Esophagus mucosa (tissue), 1 donor: ENCODE data around the gene MGA. TPM values are rescaled to one million over a fixed set of nuclear protein-coding genes. Genes with fewer than 3 reads are reported as not detected.

Experiments
- ATAC-seq: fragments of 200-7000 bp; cut with Tn5 transposase; one replicate; pipeline ENCODE4 v1.9.1; 2020
- total RNA-seq: library from RNA; stranded (reverse); gene quantifications from one replicate; pipeline ENCODE4 v1.2.4, GENCODE V29; 2023
- donor health status: DM: yes; HTN: yes; CAD: no.

Gene MGA
- 18.2 TPM for total RNA-seq

GRCh38 chr15:41660235-41661077, at the start of gene MGA:
Gene MGA (plus strand): TSS chr15:41660405.
- peak; percentile 97 for ATAC-seq

- no peak for ATAC-seq
Measured at GRCh38 chr15:41620536-41621199, 39.5 kb upstream of the MGA start.

GRCh38 chr15:41621200-41622193, 38.7 kb upstream of the MGA start:
- ATAC-seq: peak; percentile 87

- no peak for ATAC-seq
Measured at GRCh38 chr15:41622901-41623300, 37.3 kb upstream of the MGA start.

- ATAC-seq: no peak
Measured at GRCh38 chr15:41627203-41627602, 33.0 kb upstream of the MGA start.

GRCh38 chr15:41629463-41629862, 30.7 kb upstream of the MGA start:
- no peak for ATAC-seq

GRCh38 chr15:41629883-41630282, 30.3 kb upstream of the MGA start:
- no peak for ATAC-seq

- ATAC-seq: no peak
Measured at GRCh38 chr15:41630616-41631217, 29.5 kb upstream of the MGA start.

- peak; percentile 62 for ATAC-seq
Measured at GRCh38 chr15:41631880-41632470, 28.2 kb upstream of the MGA start.

GRCh38 chr15:41633609-41634008, 26.6 kb upstream of the MGA start:
- no peak for ATAC-seq

GRCh38 chr15:41634072-41634626, 26.1 kb upstream of the MGA start:
- peak; percentile 48 for ATAC-seq

GRCh38 chr15:41637086-41637485, 23.1 kb upstream of the MGA start:
- no peak for ATAC-seq

GRCh38 chr15:41640985-41641384, 19.2 kb upstream of the MGA start:
- ATAC-seq: no peak

- no peak for ATAC-seq
Measured at GRCh38 chr15:41647262-41647661, 12.9 kb upstream of the MGA start.

GRCh38 chr15:41648097-41648496, 12.1 kb upstream of the MGA start:
- no peak for ATAC-seq

GRCh38 chr15:41648770-41649169, 11.4 kb upstream of the MGA start:
- ATAC-seq: no peak

GRCh38 chr15:41650806-41651205, 9.4 kb upstream of the MGA start:
- no peak for ATAC-seq

- ATAC-seq: no peak
Measured at GRCh38 chr15:41651373-41651772, 8.8 kb upstream of the MGA start.

- no peak for ATAC-seq
Measured at GRCh38 chr15:41653760-41654159, 6.4 kb upstream of the MGA start.

GRCh38 chr15:41655716-41656115, 4.5 kb upstream of the MGA start:
- ATAC-seq: no peak

GRCh38 chr15:41656188-41656587, 4.0 kb upstream of the MGA start:
- no peak for ATAC-seq

GRCh38 chr15:41658689-41659088, 1.5 kb upstream of the MGA start:
- no peak for ATAC-seq
